ENCODE measurements around the gene PTPRT.

The PTPRT gene

DNA sequence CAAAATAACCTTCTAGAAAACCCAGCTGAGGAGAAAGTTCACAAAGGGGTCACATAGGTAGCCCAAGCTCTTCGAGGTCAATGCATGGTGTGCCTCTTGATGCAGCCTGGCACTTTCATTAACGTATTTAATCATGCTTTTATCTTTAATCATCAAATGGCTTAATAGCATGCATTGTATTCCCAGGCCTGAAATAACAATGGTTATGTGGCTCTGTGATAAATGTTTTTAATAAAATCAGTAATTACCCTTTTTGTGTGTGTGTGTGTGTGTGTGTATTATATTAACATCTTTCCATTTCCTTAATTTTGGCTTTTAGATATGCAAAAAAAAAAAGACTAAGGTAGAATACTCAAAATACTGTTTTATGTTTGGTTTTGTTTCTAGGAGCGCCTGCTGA, 681.8 kb downstream of the PTPRT start:
- DNase-seq, result no peak

DNA sequence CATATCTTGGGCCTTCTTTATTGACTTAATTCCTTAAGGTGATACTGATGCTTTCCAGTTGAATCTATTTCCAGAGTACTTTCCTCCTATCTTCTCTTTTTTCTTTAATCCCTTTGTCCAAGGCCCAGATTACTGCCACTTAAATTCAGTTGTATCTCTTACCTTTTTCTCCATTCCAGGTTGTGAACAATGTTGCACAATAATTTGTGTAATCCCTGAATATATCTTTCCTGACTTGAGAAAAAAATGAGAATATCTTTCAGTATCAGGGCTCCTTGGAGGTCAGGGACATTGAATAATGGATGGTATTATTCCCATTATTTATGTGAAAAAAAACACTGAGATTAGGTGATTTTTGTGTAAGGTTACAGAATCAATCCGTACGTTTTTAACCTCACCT, 683.3 kb downstream of the PTPRT start:
- DNase-seq, result no peak

DNA sequence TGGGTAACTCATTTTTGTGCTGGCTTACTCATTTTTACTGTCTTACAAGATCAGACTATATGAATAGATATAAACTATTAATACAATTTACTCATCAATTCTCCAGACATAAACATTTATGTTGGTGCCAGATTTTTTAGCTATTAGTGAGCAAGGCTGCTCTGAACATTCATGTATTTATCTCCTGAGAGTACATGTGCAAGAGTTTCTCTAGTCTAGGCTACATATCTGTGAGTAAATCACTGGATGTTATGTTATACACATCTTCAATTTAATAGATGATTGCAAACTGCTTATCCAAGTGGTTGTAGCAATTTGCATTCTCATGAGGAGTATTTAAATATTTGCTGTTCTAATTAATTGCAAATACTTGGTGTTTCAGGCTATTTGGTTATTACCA, 687.1 kb downstream of the PTPRT start:
- DNase-seq, result no peak

DNA sequence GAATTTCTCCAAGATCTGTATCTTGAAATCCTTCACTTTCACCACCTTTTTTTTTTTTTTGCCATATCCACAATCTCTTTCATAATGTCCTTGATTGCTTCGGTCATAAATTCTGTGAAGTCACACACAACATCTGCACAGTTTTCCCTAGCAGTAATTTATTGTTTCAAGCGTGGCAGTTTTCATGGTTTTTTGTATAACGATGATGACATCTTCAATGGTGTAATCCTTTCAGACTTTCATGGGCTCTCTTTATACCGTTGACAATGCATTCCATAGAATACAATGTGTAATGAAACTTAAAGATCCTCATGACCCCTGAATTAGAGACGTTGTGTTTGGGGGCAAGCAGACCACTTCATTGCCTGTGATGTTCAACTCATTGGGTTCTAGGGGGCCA, 693.1 kb downstream of the PTPRT start:
- DNase-seq, result no peak

DNA sequence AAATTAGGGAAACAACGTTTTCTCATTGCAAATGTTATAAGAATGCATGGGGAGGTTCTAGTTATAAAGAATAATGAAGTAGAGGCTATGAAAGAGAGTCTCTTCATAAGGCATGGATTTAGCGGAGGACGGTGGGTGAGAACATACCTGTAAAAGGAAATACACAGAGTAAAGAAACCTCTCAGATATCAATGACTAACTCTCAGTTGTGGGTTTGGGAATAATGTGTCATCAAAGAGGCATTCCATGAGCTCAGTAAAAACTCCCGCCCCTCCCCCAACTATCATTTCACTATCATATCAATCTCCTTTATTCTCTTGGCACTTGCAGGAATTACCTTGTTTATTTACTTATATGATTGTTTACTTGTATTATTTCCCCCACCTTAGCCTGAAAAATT, 695.4 kb downstream of the PTPRT start:
- no peak for DNase-seq

DNA sequence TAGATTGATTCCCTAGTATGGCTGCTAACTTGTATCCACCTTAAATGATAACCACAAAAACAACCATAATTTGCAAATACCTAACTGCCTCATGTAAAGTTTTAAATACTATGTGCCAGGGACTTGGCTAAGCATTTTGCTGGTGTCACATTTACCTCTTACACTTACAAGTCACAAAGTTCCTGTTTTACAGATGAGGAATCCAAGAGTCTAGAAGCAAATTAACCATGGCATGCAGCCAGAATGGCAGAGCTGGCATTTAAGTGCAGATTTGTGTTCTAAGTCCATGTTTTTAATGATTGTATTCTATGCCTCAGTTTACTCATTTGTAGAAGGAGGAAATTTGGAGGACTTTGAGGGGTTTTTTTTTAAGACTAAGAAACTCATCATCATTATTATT, 696.7 kb downstream of the PTPRT start:
- no peak for DNase-seq

DNA sequence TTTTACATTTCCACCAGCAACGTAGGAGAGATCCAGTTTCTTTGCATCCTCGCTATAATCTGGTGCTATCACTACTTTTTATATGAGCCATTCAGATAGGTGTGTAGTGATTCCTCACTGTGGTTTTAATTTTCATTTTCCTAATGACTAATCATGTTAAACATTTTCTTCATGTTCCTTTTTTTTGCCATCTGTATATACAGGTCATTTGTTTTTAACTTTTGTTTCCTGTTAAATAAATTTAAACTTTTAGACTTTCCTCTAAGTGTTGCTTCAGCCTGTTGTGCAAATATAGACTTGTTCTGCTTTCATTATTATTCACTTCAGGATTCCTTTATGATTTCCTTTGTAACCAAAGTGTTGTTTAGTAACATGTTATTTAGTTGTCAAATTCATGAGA, 697.4 kb downstream of the PTPRT start:
- DNase-seq, result no peak

DNA sequence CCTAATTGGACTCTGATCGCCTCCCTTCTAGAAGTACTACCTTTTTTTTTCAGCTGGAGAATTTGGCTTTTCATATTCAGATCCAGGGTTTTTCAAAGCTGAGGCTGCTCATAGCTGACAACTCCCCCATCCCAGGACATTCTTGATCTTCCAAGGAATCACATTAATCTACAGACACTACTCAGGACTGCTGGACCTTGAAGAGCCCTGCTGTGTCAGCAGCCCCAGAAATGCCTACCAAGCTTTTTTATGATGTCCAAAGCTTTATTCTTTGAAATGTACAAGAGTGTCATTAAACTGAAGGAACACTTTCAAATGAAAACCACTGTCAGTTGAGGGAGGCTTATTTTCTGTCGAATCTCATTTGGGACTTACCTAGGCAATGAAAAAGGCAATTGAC, 704.1 kb downstream of the PTPRT start:
- no peak for DNase-seq

DNA sequence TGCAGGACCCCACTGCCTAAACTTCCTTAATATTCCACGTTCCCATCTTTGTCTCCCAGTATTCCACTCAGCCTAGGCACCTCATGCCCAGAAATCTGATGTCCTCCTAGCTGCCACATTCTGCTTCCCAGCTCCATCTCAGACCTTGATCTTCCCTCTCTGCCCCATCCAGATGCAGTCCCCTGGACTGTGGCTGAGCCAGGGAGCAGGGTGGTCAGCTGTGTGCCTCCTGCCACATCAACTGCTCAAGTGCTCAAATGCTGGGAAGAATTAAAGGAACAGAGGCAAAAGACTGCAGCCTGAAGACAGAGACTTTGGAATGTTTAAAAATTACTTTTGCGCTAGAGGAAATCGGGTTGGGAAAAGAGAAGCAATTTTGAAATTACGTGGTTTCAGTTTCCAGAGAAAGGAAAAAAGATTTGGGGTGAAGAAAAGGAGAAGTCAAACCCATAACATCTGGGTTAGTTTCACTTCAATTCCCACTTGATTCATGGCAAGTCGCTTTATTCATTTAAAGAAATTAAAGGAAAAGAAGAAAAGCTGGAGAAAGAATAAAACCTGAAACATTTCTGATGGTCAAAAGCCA, 704.8 kb downstream of the PTPRT start:
- DNase-seq, result no peak

DNA sequence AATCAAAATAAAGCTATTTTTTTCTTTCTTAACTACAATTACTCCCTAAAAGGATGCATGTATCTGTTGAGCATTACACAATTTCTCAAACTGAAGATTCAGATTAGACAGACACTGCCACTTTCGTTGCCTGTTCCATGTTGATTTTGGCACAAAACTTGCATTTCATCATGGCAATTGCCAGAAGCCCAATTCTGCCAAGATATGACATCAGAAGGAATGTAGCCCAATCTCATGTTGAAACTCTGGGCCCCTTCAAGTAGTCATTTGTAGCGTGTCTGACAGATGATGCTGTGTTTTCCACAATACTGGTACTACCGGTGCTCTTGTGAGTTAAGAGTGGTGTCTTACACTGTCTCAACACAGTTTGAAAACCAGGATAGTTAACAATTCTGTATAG, 705.4 kb downstream of the PTPRT start:
- DNase-seq, result no peak

DNA sequence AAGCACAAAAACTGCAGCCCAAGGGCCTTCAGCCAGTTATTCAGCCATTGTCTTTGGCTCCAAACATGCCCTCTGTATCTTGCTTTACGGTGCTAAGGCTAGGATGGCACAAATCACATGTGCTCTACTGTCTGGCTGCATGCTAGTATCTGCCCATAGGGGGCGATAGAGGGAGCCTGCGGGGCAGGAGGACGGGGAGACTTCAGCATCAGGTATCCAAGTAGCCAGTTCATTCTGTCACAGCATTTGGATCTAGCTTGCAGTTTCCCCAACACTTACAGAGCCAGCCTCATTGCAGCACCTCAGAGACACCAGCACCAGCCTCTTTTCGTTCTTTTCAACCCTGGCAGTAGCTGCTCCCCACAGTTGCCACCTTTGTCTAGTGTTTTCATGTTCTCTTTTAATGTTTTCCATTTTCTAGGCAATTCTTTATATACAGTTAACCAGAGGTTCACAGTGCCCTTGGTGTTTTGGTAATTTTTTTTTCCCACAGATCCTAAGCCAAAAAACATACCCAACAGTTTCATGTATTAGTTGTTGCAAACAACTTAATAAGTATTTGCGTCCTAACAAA, 705.9 kb downstream of the PTPRT start:
- no peak for DNase-seq

DNA sequence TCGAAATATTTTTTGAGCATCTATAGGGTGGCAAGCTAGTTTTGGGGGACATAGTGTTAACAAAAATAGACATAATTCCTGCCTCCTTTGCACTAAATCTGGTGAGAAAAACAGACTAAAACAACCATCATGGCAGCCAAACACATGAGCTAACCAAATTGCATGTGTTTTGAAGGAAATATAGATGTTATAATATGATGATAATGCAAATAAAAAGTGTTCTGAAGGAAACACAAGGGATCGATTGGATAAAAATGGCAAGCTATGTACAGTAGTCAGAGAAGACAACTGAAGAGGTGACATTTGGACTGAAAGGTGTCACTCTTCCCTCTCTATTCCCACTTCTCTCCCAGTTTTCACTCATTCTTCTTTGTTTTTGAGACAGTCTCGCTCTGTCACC, 706.9 kb downstream of the PTPRT start:
- DNase-seq, result no peak

DNA sequence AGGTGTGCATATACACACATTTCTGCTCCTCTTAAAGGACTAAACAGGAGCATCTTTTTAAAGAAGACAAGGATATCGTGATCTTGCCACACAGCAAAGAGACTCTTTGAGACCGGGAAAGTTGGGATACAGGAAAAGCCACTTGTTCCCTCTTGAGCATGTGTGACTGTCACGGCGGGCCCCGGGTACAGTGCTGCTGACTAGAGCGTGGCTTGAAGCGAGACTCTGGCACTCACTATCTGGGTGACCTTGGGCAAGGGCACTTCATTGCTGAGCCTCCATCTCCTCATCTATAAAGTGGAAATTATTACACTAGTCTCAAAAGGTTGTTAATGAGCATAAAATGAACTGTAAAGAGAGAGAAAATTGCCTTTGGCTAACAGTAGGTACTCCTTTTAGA, 713.9 kb downstream of the PTPRT start:
- no peak for DNase-seq

DNA sequence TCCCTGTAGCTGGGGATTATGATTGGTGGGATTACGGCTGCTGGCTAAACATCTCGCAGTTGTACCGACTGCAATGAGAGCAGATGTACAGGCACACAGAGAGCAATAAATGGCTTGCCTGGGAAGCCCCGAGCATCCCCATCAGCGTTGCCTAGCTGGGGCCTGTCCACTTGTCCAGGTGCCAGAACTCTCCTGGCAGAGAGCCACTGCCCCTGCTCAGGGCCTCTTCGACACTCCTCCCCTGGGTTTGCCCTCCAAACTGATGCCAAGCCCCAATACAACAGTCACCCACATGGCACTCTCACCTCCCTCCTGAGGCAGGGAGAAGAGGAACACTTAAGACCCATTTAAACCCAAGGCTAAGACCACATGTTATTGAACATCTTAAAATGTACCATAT, 715.1 kb downstream of the PTPRT start:
- DNase-seq, result no peak

DNA sequence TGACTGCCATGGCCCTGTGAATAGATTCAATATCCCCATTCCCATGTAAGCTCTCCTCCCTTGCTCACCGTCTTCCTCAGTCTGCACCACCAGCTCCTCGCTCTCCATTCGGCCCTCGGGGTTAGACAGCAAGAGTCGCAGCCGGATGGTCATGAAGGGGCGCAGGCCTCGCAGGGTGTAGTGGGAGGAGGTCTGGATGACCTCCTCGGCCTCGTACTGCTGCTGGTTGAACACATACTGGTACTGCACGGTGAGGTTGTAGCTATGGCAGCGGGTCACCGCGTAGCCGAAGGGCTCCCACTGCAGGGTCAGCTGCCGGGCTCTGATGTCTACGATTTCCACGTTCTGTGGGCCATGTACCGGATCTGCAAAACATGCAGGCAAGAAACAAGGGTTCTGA, 717.5 kb downstream of the PTPRT start:
- no peak for DNase-seq

DNA sequence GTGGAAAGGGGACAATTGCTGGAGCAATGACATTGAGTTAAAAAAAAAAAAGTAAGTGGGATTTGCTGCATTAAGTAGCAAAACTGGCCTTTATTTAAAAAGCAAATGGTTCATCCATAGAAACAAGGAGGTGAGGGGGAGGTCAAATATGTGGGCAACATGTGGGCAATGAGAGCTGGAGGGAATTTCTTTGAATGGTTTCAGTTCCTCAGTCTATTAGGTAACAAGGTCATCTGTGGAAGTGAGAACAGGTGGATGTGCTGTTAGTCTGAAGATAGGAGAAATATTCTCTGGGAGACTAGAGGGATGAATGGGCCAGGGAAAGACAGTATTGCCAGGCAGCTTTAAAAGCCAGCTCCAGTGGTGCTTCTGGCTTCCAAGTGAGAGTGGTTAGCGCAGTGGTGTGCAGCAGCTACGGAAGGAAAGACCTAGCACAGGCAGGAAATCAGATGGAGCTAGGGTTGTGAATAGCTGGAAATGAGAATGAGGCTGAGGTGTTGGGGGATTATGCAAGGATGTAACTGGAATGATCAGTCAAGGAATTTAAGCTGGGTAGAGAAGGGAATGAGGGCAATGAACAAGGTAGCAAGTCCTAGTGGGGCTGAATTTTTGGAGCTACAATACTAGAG, 727.6 kb downstream of the PTPRT start:
- no peak for DNase-seq

DNA sequence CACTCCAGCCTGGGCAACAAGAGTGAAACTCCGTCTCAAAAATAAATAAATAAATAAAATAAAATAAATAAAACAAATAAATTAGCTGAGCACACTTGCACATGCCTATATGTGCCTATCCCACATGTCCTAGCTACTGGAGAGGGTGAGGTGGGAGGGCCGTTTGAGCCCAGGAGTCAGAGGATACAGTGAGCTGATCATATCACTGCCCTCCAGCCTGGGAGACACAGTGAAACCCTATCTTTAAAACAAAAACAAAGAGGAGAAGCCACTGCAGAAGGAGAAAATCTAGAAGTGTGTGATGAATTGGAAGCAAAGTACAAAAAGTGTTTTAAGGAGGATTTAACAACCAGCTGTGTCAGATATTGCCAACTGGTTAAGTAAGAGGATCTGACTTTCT, 728.4 kb downstream of the PTPRT start:
- DNase-seq, result no peak

DNA sequence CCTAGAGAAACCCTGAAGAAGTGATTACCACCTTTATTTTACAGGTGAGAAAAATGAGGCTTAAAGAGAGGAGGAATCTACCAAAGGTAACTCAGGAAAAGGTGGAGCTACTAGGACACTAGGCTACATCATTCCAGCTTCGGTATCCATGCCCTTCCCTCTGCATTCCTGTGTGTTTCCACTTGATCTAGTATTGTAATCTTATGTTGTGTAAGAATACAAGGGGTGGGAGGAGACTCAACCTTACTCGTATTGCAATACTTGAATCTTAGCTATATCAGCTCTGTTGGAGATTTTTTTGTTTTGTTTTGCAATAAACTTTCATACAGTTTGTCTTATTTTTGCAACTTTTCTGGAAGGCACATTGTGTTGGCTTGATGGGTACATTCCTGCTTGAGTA, 742.4 kb downstream of the PTPRT start:
- no peak for DNase-seq

DNA sequence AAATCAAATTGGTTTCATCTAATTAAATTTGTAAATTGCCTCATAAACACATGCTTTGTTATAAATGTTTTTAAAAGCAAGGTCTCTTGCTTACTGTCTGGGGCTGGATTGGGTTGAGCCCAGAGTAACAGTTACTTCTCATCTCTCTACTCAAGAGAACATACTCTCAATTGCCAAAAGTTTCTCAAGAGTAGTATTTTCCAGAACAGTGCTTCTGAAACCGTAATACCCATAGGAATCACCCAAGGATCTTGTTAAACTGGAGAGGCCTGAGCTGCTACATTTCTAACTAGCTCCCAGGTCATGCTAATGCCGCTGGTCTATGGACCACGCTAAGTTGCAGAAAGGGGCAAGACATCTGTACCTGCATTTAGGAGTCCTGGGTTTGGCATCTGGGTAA, 744.9 kb downstream of the PTPRT start:
- DNase-seq, result no peak

DNA sequence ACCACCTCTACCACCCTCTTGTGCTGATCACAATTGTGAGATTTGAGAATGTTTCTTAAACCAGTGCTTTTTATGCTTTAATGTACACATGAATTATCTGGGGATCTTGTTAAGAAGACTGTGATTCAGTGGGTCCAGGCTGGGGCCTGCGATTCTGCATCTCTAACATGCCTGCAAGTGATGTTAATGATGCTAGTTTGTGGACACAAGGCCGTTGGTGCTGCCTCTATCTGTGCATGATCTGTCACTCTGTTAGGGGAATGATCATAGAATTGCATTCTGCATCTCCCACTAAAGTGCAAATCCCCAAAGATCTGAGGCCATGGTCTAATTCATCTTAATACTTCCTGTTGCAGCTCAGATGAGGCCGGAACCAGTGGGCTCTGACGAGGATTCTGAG, 746.5 kb downstream of the PTPRT start:
- no peak for DNase-seq

DNA sequence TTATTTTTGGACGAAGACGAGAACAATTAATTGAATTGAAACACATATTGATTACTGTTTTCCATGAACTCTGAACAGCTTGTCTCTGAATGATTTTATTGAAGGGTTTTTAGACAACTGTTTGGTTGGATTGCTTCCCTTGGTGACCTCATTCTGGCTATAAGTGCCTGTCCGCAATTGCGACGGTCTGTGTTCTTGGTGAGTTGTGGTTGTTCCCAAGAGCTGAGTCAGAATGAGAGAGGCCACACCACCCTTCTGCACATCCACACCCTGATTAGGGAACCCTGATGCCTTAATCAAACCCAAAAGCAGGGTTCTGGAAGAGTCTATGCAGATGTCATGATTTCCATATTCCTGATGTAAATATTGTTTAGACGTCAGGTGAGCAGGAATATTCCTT, 747.0 kb downstream of the PTPRT start:
- DNase-seq, result no peak

DNA sequence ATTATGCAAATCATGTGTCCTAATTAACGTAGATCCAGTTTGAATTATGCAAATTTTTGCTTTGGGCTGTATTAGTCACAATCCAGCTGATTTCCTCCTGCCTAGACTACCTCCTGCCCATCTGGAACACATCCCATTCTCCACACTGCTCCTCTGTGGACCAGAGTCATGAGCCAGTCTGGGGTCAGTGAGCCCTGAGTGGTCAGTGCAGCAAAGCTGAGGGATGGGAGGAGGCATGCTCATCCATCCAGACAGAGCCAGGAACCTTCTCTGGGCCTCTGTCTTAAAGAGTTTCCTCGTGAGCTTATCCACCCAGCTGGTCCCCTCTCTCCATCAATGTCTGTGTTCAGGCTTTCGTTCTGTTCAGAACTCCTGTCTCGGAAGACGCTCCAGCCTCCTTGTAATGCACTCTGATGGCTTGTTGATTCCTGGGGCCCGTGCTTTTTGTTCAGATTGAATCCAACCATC, 747.8 kb downstream of the PTPRT start:
- DNase-seq, result no peak

DNA sequence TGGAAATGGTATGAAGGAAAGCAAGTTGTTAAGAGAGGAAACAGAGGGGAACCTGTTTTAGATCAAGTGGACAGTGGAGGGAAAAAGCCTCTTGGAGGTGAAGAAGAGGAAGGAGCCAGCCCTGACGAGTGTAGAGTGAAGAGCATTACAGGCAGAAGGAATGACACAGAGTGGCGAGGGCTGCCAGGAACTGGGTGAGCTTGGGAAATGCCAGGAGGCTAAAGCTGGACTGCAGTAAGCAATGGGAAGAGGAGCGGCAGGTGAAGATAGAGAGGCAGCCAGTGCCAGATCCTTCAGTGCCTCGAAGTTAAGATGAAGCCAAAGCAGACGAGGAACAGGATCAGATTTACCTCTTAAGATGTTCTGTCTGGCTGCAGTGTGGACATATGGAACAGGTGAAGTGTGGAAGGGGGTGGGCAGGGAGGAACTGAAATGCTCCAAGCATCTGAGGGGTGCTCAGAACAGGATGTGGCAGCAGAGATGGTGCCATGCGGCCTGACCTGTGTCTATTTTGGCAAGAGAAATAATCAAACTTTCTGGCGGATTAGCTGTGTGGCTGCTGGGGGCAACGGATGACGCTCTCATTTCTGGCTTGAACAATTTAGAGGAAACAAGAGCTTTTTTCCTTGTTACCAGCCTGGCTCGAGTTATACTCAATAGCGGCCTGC, 748.4 kb downstream of the PTPRT start:
- no peak for DNase-seq

DNA sequence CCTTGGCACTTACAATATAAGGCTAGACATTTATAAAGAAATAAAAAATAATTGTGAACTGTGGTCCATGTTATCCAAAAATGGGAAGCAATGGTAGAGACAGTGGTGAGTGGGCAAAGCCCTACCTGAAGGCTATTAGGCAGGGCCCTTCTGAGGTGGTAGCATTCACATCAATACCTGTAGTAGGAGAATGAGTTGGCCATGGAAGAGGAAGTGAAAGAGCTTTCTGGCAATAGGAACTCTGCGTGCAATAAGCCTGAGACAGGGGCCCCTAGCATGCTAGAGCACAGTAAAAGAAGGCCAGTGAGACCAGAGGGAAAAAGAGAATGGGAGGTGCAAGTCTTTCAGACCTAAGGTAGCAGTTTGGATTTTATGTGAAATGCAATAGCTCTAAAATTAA, 754.5 kb downstream of the PTPRT start:
- no peak for DNase-seq

All from NCI-H2081 treated with DMSO at 0.1 percent for 48 hours (cell line).